NCI-H2081 (cell line): ENCODE measurements around the gene STK4.

Experiments used
- DNase-seq, 2 experiments: peaks; one replicate each; lab custom pipeline; 2025; lab: John Stamatoyannopoulos, UW

Gene STK4

DNA sequence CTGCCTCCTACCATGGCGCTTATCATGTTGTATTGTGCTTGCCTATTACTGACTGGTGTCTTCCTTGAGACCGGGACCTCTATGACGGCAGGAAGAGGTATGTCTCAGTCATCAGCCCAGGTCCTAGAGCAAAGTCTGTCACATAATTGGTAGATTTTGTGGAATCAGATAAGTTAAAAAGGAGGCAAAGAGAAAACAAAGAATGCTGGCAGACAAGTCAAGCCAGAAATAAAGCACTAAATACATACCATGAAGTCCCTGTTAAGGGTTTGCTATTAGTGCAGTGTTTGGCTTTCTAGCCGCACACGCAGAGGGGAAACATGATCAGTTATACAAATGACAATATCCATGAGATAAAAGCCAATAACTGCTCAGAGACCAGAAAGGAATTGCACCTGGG, 12.1 kb upstream of the STK4 start:
- DNase-seq: no peak

DNA sequence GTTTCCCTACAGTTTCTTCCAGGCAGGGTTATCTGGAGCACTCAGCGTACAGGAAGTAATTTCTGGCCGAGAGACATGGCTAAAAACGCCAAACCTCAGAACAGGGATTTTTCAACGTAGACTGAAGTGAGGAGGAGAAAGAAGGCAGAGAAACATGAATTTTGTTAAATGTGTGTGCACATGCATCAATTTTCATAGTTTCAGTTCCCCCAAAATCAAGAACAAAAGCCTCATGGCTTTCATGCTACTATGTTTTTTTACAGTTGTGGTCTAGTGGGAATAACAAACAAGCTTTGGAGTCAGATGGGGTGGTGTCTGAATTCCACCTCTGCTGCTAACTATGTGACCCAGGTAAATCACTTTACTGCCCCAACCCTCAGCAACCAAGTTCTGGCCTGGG, 11.0 kb upstream of the STK4 start:
- no peak for DNase-seq

DNA sequence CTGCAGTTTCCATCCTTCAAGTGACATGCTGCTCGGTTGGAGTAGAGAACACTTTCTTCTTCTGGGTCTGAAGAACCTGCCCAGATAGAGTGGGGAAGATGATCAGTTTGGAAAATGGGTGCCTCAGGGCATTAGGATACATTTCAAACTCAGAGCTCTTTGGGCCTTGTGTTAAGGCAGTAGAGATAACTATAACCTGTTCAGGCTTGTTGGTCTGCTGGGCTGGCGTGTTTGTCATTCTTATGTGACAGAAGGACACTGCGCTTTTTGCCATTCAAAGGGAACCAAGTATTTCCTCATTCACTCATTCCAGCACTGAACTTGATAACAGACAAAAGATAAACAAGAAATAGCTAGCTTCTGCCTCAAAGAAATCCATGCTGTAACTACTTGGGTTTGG, 9.9 kb upstream of the STK4 start:
- no peak for DNase-seq

DNA sequence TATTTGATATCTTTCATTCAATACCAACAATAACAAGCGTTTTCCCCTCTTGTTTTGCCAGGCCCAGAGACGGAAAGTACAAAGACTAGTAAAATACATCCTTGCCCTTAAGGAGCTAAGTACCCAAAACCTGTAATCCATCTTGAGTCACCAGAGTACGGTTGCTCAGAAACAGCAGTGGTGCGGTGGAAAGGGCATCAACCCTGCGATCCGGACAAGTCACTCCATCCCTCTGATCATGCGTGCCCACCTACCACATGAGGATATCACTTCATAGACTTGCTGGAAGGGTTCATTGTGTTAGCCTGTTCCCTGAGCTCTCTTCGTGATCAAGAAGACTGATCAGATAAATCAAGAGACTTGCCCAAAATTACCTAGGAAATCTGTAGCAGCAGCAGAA, 8.0 kb upstream of the STK4 start:
- DNase-seq: no peak

DNA sequence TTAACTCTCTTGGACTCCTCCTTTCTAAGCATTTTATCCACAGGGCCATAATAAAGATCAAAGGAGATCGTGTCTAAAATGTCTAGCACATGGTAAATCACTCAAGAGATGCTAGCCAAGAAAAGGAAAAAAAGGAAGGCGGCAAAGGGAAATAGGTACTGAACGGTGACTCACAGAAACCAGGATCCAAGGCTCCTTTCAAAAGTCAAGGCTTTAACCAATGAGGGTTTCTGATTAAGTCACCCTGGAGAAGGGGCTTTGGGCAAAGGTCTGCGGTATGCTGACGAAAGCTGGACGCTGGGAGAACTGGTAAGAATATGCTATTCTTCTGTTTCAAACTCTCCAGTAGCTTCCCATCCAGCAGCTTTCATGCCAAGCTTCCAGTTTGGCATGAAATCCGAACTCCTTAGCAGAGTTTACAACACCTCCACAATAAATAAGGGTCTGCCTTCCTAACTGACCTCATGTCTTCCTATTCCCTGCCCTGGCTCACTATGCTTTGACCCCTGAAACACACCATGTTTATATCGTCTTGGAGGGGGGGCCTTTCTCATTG, 7.2 kb upstream of the STK4 start:
- no peak for DNase-seq

DNA sequence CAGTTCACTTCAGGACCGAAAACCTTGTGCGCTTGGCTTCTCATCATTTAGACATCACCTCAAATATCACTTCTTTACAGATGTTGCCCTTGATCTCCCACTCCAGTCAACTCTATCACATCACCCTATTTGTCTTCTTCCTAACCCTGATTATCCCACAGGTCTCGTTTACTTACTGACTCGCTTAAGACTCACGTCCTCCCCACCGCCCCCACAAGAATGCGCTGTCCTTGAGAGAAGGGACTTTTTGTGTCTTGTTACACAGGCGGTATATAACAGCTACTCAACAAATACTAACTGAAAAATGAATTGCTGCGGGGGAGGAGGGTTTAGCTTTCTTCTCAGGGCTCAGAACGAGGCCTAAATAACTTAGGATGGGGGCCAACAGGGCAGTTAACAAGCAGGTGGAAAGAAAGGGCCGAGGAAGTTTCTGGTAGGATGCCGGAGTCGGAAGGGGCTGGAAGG, 6.6 kb upstream of the STK4 start:
- no peak for DNase-seq

DNA sequence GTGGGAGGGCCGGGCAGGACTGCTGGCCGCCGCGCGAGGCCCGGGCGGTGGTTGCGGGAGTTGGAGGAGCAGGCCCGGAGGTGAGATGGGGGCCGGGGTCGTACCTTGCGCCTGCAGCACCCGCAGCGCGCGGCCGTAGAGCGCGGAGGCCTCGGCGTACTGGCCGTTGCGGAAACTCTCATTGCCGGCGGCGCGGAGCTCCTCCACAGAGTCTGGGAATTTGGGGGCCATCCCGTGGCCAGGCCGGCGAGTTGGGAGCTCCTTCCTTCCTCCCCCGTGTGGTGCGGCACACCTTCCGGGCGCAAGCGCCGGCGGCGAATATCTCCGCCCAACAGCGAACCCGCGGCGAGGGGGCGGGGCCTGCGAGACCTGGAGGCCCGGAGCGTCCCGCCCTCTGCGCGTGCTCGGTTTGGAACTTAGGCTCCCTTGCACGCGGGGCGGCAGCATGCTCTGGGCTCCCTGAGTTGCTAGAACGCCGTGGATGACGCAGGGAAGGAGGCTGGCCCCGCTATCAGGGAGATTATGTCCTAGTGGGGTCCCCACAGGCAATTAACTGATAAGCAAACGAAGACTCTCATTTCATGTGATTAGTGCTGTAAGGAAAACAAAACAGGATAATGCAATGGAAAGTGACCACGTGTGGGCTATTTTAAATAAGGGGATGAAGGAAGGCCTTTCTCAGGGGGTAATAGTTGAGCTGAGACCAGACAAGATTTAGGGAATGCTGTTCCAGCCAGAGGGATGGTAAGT, 6.0 kb upstream of the STK4 start, which contains the start of gene TOMM34:
TOMM34 (minus strand) TSS at position 295 of the 750 bp plus-strand sequence; CDS start at position 231, 64 bp downstream.
- DNase-seq: peak; percentile 93 to 95

DNA sequence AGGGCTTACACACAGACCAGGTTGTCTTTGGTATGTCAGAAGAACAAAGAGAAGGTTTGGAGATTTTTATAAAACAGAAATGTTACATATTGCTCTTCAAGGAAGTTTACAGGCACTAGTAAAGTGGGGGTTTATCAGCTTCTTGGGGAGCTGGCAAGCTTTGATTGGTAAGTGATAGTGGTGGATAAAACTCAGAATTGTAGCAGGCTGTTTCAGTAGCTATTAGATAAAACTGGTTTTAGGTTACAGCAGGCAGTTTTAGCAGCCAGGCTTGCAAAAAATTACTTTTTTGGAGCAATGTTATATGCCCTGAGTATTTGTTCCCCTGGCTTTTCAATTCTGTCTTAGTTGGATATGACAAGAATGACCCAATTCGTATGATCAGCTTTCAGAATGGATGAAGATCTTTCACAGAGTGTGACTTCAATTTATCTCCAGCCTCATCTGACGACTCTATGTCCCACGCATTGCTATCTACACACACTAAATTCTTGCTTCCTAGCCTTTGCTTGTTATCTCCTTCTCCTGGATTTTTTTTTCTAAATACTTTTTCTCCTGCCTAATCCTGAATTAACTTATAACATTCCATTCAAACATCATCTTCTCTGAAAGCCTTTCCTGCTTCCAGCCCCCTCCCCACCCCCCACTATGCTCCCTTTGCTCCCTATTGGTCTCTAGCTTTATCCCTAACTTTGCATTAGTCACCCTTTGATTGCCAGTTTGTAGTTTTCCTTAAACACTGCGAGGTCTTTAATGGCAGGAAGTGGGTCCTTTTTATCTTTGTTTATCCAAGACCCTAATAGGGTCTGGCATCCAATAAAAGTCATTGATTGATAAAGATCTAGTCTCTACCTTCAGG, 5.1 kb upstream of the STK4 start:
- DNase-seq: no peak

DNA sequence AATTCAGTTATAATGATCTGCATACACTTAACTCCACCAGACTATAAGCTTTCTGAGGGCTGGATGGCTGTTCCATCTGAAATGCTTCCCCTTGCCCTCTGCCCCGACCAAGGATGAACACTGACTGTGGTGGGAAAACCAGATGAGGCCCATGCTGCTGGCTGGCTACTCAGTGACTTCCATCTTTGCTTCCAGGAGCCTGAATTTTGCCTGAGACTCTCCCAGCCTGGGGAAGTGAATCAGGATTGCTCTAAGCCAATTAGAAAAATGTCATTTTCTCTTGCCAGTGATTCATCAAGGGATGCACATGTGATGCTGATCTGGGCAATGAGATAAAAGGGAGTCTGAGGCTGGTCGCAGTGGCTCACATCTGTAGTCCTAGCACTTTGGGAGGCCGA, 4.4 kb upstream of the STK4 start:
- DNase-seq: no peak

DNA sequence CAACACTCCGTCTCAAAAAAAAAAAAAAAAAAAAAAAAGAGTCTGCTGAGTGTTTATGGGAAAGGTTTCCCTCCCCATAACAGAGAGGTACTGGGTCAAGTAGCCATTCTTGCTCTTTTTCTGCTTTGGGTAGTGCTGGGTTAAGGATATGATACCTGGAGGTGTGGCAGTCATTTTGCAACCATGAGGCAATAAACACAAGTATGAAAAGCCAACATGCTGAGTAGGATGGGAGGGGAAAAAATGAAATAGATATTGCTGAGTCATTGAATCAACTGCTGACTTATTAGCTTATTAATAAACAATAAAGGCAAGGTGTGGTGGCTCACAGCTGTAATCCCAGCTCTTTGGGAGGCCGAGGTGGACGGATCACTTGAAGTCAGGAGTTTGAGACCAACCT, 3.8 kb upstream of the STK4 start:
- DNase-seq: no peak

DNA sequence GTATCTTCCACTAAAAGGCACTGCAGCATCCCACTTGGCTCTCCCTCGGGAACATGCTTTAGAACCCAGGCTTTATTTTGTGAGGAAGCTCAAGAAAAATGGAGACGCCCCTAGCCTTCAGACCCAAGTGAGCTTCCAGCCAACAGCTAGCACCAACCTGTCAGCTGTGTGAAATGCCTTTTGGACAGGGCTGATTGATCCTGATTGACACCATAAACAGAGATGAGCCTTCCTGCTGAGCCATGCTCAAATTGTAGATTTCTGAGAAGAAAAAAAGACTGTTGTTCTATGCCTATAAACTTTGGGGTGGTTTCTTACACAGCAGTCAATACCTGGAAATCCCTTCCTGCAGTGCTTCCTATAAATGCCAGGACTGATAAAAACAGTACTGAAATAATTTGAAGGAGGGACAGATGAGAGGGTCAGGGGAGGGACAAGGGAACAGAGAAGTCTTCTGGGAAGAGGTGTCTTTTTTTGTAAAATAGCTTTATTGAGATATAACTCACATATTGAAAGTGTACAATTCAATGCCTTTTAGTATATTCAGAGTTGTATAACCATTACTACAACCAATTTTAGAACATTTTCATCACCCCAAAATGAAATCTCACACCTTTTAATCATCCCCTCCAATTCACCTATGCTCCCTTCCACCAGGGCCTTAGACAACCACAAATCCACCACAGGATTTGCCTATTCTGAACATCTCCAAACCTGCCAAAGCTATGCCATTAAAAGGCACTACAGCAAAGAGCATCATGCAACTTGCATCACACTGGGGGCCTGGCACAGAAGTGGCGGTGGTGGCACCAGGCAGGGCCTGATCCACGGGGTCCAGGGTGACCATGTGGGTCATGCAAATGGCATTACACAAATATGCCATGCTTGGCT, 2.7 kb upstream of the STK4 start:
- DNase-seq: no peak

DNA sequence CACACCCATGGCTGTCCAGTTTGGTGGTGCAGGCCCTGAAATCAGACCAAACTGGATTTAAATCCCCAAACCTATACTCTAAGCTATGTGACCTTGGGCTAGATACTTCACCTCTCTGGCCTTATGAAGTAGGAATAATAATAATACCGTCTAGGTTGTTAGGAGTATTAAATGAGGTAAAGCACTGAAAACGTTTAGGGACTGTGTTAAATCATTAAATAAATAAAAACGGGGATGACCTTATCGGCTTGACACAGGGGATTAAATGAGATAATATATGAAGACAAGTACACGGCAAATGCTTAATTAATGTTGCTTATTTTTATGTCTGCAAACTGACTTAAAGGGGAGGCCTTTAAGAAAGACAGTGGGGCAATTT, 672 bp upstream of the STK4 start:
- no peak for DNase-seq

DNA sequence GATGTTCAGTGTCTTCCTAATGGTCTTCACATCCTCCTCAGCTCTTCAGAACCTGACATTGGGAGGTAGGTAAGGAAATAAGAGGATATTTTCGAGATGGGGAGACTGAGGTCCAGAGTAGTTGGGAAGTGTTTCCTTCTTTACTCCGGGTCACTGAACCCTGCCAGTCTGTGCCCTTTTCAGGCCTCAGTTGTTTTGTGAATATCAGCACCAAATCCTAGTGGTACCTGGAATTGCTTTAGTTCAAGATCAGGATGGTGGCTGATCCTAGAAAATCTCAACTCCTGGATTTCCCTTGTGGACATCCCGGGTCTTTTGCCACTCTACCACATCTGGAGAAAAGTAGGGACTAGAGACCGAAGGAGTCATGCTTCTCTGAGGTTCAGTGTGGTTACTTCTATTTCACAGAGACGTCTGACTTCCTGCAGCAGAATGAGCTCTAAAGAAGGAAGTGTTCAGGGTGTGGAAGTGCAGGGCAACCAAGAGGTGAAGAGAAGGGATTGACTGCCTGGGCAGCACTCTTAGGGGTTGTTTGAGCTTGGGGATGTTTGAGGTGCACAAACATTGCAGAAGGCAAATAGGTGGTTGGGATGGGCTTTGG, 995 bp downstream of the STK4 start:
- DNase-seq: peak in 1 of 2 experiments; percentile 5

DNA sequence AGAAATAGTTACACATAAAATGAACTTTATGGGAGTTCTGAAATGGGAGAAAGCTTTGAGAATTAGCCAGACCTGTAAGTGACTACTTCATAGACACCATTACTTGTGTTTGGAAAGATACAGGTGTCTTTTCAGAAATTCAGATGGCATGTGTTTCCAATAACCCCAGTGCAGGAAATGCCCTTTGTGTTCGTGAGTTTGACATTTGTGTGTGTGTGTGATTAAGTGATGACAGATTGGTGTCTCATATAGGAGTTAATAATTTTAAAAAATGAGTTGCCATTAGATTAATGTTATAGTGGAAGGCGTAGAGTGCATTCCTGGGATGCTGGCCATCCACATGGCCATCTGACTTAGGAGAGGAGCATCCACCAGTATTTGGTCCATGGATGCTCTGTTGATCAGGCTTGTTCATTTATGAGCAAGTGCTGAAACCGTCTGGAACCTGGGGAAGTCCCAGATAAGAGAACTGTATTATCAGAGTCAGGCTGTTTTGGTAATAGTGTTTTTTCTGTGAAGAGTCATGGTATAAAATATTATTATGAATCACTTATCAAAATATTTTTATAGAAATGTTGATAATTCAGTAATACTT, 3.1 kb downstream of the STK4 start:
- DNase-seq: no peak

DNA sequence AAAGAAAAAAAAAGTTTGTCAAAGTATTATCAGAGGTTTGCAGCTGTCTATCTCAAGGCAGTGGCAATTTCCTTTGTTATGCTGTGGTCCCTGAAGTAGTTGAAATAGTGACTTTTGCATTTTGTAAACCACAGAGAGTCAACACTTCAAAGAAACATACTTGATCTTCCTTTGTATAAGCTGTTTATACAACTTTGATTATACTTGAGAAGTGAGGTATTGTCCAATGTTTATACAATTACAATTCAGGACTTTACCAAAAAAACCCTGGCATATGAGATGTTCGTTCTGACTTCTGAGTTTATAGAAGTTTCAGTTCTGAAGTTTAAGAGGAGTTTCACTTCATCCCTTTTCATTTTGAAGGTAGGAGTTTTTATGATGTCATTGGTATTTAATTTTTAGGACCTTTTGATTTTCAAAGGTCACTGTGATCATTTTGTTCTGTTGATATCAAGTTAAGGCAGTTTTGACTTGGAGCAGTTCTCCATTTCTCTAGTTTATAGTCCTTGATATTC, 4.0 kb downstream of the STK4 start:
- no peak for DNase-seq

DNA sequence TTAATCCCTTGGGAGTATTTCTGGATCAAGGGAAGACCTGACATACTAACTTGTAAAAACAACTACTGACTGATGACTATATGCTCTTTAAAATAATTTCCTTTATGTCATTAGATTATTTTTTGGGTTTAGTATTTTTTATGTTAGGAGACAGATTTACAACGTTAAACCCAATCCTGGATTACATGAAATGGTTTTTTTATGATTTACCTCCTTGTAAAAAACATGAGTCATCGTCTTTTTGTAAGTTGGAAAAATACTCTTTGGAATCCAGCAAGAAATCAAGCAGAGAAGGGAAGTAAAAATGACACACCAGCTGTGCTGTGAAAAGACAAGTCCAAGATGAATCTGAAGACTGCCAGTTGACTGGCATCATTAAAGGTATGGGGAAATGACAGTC, 6.7 kb downstream of the STK4 start:
- DNase-seq: no peak

DNA sequence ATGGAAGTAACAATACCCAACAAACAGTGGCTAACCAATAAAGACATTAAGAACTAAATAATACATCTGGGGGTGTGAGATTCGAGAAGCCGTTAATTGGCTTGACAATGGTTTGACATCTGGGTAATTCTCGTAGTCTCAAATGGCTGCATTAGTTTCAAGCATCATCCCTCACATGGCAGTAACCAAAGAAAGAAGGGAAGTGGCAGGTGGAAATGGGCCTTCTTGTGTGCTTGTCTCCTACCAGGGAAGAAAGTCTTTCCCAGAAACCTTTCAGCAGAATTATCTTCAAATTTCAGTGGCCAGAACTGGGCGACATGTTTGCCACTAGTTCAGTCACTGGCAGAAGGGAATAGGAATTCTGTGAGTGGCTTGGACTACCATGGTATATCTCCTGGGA, 10.4 kb downstream of the STK4 start:
- DNase-seq: no peak

DNA sequence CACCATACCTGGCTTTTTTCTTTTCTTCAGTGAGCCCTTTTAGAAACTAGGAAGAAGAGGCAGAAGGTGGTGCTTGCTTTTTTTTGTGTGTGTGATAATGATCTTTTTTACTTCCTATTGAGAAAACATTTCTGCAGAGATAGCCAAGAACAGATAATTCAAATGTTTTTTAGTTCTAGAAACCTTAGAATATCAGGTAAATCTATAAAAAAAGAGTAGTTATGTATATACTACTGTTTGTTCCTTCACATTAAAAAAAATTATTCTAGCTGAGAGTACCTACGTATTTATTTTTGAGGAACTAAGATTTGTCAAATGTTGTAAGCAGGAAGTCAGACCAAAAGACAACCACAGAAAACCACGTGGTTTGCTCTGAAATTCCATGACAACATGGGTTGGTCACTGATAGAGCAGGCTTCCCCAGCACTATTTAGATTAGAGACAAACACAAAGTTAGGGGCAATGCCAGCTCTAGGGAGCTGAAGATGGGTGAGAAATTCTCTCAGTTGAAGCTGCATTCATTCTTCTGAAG, 12.8 kb downstream of the STK4 start:
- DNase-seq: no peak

DNA sequence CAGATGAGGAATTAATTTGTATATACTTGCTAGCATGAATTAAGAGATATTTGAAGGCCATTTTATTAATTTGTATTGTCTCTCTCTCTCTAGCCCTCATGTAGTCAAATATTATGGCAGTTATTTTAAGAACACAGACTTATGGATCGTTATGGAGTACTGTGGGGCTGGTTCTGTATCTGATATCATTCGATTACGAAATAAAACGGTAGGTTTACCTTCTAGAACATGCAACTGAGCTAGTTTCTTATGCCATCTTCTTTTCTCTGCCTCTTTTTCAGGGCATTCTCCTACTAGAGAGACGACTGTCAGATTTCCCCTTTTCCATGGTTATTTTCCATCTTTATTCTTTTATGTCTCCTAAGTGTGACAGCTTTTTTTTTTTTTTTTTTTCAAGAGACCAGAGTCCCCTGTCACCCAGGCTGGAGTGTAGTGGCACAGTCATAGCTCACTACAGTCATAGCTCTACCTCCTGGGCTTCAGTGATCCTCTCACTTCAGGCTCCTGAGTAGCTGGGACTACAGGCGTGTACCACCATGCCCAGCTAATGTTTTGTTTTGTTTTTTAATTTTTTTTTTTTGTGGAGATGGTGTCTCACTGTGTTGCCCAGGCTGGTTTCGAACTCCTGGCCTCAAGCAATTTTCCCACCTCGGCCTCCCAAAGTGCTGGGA, 15.6 kb downstream of the STK4 start:
- DNase-seq: no peak

DNA sequence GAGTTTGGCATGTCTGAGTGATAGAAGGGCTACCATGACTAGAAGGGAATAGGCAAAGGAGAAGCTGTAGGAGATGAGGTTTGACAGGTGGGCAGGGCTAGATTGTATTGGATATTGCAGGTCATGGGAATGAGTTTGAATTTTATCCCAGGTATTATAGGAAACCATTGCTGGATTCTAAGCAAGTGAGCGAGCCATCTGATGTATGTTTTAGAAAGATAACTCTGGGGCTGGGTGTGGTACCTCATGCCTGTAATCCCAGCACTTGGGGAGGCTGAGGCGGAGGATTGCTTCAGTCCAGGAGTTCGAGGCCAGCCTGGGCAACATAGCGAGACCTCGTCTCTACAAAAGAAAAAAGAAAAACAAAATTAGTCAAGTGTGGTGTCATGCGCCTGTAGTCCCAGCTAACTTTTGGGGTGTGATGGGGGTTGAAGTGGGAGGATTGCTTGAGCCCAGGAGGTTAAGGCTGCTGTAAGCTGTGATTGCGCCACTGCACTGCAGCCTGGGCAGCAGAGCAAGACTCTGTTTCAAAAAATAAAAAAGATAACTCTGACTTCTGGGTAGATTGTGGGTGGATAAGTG, 16.9 kb downstream of the STK4 start:
- DNase-seq: no peak
